NCI-H2107 treated with DMSO at 0.1 percent for 48 hours (cell line): Measurements from ENCODE around the gene IZUMO4.

Experiments used
- DNase-seq: peaks from one replicate; lab custom pipeline; 2025; ENCODE audit not compliant: unreplicated experiment; lab: John Stamatoyannopoulos, UW

Gene IZUMO4

GRCh38 chr19:2096480-2097202 is at the start of gene IZUMO4:
IZUMO4 (plus strand) TSS chr19:2096915; CDS start chr19:2096946, 31 bp downstream.
- peak; percentile 88 for DNase-seq

GRCh38 chr19:2047076-2047448 is 49.7 kb upstream of the IZUMO4 start:
- DNase-seq, result no peak

- DNase-seq, result no peak
Observed at GRCh38 chr19:2047449-2048103, 49.1 kb upstream of the IZUMO4 start.

- DNase-seq, result no peak
Observed at GRCh38 chr19:2048104-2048958, 48.4 kb upstream of the IZUMO4 start.

- DNase-seq, result no peak
Observed at GRCh38 chr19:2048959-2049740, 47.6 kb upstream of the IZUMO4 start.

- peak; percentile 19 for DNase-seq
Observed at GRCh38 chr19:2049741-2050348, 46.9 kb upstream of the IZUMO4 start.

GRCh38 chr19:2050349-2050990 is 46.2 kb upstream of the IZUMO4 start:
- no peak for DNase-seq

GRCh38 chr19:2050991-2051772 is 45.5 kb upstream of the IZUMO4 start, which contains the start of gene MKNK2:
MKNK2 (minus strand) TSS chr19:2051244; CDS start chr19:2050851, 393 bp downstream.
- peak; percentile 50 for DNase-seq

GRCh38 chr19:2051773-2052704 is 44.7 kb upstream of the IZUMO4 start:
- no peak for DNase-seq

- DNase-seq, result no peak
Observed at GRCh38 chr19:2053601-2054389, 42.9 kb upstream of the IZUMO4 start.

GRCh38 chr19:2054763-2055162 is 42.0 kb upstream of the IZUMO4 start:
- no peak for DNase-seq

- no peak for DNase-seq
Observed at GRCh38 chr19:2055931-2056836, 40.5 kb upstream of the IZUMO4 start.

- no peak for DNase-seq
Observed at GRCh38 chr19:2056837-2057192, 39.9 kb upstream of the IZUMO4 start.

- no peak for DNase-seq
Observed at GRCh38 chr19:2057484-2058469, 38.9 kb upstream of the IZUMO4 start.
